Measurements from ENCODE around the gene LGMN. TPM values are rescaled to one million over a fixed set of nuclear protein-coding genes. Genes with fewer than 3 reads are reported as not detected.
A peak's percentile ranks its signal among the peaks of the same experiment; 100 is the strongest.

Gene LGMN
- total and polyA plus RNA-seq, 9 of the 15 experiments (the other 6 are each of a cell fraction or from before 2014, with no cell fraction given) = 0.05 to 1.4 (median 0.43) TPM; not detected in 2

GRCh38 chr14:92793709-92794546 lies 45.5 kb upstream of the LGMN start, which contains the start of gene GOLGA5 (continued):
- TF ChIP-seq NR2C2 (CRISPR knock-in tag; IDR thresholded peaks at IDR 0.05) (no peak), NR2C2 (tag; IDR thresholded peaks at IDR 0.05) (peak; percentile 88), ZNF740 (CRISPR knock-in tag; IDR thresholded peaks at IDR 0.05) (no peak), ZNF740 (tag; IDR thresholded peaks at IDR 0.05) (no peak), SMAD2 (IDR thresholded peaks at IDR 0.05; ENCODE audit: low read depth, low read length) (no peak), SP2 (IDR thresholded peaks at IDR 0.05; ENCODE audit: extremely low read depth, low read depth, low read length, poor library complexity, severe bottlenecking) (no peak), TFAP4 (CRISPR knock-in tag; IDR thresholded peaks at IDR 0.05; ENCODE audit: borderline replicate concordance) (peak; percentile 88; the same call in 1 of the 2 replicates), BCOR (IDR thresholded peaks at IDR 0.05) (no peak), ZNF239 (CRISPR knock-in tag; IDR thresholded peaks at IDR 0.05) (no peak), C11orf30 (IDR thresholded peaks at IDR 0.05; ENCODE audit: low read depth) (no peak), ZNF408 (CRISPR knock-in tag; IDR thresholded peaks at IDR 0.05; ENCODE audit: low read depth) (no peak), ELF2 (CRISPR knock-in tag; IDR thresholded peaks at IDR 0.05) (peak; percentile 92), VEZF1 (CRISPR knock-in tag; IDR thresholded peaks at IDR 0.05) (peak; percentile 50), ZNF146 (CRISPR knock-in tag; IDR thresholded peaks at IDR 0.05; ENCODE audit: unreplicated experiment) (no peak), TEAD4 (IDR thresholded peaks at IDR 0.05; ENCODE audit: low read length) (peak; percentile 10; the same call in 1 of the 2 replicates), TEAD4 (CRISPR knock-in tag; IDR thresholded peaks at IDR 0.05; ENCODE audit: borderline replicate concordance) (no peak), NELFE (IDR thresholded peaks at IDR 0.05; ENCODE audit: insufficient read depth, insufficient read length) (no peak), TAF15 (IDR thresholded peaks at IDR 0.05; ENCODE audit: low read depth, low read length) (no peak), ESRRB (CRISPR knock-in tag; IDR thresholded peaks at IDR 0.05; ENCODE audit: borderline replicate concordance) (0 out of 2 replicates have a peak, but pooled peaks have one; percentile 13), ARID4B (CRISPR knock-in tag; IDR thresholded peaks at IDR 0.05) (no peak; the same call in 1 of the 2 replicates), NFYB (IDR thresholded peaks at IDR 0.05; ENCODE audit: extremely low read depth, insufficient read length) (no peak)
